ENCODE measurements around the gene SPATA9. TPM values are rescaled to one million over a fixed set of nuclear protein-coding genes. Genes with fewer than 3 reads are reported as not detected.
"Not testable (repeated sequence)": the region's sequence is repeated elsewhere in the genome, so short reads cannot be mapped to it uniquely, and the experiment has no call there.

Gene SPATA9
- total RNA-seq, 1 donor from 2014 or later = 0.78 TPM

DNA sequence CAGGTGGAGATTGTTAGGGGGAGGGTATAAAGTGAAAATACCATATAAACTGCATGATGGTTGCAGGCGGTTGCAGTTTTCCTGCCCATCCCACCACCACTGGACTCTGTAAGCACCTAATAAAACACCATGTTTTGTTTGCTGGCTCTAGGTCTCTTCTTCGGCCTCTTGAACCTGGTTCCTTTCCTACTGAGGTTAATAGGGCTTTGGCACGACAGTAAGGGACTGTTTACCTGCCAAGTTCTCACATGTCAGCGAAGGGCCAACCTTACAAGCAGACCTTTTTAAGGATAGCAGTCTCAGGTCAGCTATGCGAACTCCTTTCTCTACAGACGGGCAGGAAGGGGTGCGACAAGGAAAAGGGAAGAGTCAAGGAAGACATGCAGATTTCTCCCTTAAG lies 39.6 kb downstream of the SPATA9 start:
- no peak for DNase-seq

DNA sequence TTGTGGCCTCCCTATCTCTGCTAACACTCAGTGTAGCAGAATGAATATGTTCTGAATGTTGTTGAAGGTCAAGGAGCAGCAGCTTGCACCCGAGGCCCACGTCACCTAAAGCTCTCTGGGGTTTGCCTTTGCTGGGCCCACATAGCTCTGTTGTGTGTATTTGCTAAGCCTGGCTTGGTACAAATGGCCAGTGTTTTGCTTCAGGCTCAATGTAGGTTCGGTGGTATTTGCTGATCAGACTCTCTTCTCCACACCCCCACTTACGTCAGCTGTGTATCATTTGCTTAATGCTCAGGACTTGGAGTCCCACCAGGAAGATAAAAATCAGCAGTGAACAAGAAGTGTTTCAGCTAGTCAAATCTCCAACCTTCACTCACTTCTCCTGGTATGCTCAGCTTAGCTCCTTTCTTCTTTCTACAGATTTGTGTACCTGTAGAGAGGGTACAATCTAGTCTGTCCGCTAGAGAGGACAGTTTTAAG lies 41.0 kb downstream of the SPATA9 start:
- DNase-seq = no peak

DNA sequence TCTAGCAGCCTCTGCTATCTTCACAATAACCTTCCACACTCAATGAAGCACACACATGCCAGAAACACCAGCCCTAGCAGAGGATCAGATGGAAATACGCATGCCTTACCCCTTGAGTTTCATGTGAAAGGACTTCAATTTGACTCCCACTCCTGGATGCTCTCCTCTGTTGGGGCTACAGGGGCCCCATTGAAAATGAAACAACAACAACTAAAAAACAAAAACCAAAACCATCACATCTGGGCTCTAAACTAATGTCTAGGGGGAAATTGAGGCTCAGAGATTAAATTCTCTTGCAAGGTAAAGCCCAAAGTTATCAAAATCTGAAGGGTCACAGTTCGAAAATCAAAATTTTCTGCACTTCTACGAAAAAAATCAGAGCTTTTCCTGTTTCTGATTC lies 44.2 kb downstream of the SPATA9 start:
- no peak for DNase-seq

DNA sequence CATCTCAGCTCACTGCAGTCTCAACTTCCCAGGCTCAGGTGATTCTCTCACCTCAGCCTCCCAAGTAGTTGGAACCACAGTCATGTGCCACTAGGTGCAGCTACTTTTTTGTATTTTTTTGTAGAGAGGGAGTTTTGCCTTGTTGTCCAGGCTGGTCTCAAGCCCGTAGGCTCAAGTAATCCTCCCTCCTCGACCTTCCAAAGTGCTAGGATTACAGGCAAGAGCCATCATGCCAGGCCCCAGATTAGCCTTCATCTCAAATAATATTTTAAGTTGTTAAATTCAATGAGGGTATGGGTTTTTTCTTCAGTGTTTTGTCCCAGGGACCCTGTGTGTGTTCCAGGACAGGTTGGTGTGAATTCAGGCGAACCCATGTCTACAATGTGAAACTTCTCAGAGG lies 48.7 kb downstream of the SPATA9 start:
- no peak for DNase-seq

DNA sequence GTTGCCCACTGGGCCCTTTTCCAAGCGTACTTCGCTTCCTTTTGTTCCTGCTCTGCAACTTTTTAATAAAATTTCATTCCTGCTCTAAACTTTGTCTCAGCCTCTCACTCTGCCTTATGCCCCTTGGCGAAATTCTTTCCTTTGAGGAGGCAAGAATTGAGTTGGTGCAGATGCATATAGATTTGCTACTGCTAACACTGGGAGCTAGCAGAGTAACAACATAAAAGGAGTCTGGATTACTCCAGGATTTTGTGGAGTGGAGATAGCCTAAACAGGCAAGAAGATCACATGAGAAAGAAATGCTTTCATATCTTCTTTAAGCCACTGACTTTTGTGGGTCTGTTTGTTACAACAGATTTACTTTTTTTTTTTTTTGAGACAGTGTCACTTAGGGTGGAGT lies 49.1 kb downstream of the SPATA9 start:
- no peak for DNase-seq

DNA sequence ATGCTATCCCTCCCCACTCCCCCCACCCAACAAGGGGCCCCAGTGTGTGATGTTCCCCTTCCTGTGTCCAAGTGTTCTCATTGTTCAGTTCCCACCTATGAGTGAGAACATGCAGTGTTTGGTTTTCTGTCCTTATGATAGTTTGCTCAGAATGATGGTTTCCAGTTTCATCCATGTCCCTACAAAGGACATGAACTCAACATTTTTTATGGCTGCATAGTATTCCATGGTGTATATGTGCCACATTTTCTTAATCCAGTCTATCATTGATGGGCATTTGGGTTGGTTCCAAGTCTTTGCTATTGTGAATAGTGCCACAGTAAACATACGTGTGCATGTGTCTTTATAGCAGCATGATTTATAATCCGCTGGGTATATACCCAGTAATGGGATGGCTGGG lies 49.8 kb downstream of the SPATA9 start:
- not testable (repeated sequence) for DNase-seq

DNA sequence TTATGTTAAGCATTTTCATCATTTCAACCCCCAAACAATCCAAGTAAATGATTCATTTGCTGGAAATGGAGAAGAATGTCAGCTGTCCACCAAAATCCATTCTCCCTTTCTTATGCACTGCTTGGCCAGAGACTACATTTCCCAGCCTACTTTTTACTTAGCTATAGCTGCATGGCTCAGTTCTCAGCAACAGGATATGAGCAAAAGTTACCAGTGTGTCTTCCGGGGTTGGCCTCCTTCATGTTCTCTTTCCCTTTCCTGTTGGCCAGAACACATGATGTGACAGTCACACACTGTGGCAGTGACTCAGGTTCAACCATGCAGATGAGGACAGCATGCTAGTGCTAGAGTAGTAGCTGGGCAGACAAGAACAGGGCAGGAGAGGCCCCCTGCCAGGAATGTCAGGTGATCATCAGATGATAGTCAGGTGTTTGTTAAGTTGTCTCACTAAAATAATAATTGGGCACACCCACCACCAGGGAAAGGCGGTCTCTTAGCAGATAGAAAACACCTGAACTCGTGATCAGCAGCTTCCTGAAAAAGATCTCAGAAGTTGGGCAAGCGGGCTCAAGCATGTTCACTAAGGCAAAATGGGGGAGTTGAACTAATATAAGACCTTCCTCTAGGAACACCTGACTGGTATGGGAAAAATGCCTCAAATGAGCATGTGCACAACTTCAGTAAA lies 50.7 kb downstream of the SPATA9 start:
- no peak for DNase-seq

DNA sequence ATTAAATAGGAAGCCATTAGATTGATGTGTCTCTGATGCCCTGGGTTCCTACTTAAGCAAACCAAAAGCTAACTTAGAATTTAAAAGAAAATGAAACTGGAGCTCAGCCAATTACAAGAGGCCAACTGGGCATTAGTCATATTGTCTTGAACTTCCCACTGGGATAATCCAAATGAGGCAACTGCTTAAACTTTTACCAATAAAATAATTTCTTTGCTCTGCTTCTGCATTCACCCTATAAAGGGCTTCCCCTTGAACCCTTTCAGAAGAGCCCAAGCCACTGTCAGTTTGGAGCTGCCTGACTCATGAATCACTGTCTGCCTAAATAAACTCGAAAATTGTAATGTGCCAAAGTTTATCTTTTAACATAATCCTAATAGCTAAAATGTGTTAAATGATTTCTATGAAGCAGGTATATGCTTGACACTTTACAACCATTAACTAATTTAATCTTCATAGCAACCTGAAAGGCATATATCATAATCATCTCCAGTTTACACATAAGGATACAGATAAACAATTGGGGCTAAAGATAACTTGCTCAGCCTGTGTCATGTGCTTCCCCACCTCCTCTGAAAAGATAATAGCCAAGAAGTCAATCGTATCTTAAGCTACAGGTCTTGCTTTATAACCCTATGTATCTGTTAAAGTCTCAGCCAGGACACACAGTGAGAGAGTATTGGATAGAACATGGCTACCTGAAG lies 51.4 kb downstream of the SPATA9 start:
- DNase-seq = no peak

DNA sequence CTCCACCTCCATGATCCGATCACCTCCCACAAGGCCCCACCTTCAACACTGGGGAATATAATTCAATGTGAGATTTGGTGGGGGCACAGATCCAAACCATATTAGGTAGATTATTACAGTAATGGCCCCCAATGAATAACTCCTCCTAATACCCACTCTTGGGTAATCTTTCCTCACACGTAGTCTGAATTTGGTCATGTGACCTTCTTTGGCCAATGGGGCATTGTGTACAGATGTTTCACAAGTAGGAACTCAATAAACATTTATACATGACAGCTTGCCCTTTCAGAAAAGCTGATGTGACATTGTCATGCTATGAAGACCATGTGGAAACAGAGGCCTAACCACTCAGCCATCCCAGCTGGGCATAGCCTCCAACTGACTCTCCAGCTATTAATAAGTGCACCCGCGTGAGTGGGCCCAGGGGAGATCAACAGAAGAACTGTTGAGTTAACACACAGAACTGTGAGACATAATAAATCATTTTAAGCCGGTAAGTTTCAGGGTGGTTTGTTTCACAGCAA lies 52.3 kb downstream of the SPATA9 start:
- DNase-seq = no peak

DNA sequence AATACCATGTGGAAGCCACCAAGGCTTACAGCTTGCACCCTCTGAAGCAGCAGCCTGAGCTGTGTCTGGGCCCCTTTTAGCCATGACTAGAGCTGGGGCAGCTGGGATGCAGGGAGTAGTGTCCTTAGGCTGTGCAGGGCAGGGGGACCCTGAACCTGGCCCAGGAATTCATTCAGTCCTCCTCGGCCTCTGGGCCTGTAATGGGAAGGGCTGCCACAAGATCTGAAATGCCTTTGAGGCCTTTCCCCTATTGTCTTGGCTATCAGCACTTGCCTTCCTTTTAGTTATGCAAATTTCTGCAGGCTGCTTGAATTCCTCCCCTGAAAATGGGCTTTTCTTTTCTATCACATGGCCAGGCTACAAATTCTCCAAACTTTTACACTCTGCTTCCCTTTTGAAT lies 53.9 kb downstream of the SPATA9 start:
- DNase-seq = no peak

DNA sequence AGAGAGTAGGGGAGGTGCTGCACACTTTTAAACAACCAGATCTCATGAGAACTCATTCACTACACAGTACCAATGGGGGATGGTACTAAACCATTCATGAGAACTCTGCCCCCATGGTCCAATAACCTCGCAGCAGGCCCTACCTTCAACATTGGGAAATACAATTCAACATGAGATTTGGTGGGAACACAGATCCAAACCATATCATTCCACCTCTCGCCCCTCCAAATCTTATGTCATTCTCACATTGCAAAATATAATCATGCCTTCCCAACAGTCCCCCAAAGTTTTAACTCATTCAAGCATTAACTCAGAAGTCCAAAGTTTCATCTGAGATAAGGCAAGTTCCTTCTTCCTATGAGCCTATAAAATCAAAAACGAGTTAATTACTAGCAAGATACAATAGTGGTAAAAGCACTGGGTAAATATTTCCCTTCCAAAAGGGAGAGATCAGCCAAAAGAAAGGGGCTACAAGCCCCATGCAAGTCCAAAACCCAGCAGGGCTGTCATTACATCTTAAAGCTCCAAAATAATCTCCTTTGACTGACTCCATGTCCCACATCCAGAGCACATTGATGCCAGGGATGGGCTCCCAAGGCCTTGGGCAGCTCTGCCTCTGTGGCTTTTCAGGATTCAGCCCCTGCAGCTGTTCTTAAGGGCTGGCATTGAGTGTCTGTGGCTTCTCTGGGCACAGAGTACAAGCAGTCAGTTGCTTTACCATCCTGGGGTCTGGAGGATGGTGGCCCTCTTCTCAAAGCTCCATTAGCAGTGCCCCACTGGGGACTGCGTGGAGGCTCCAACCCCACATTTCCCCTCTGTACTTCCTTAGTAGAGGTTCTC lies 54.6 kb downstream of the SPATA9 start:
- no peak for DNase-seq

DNA sequence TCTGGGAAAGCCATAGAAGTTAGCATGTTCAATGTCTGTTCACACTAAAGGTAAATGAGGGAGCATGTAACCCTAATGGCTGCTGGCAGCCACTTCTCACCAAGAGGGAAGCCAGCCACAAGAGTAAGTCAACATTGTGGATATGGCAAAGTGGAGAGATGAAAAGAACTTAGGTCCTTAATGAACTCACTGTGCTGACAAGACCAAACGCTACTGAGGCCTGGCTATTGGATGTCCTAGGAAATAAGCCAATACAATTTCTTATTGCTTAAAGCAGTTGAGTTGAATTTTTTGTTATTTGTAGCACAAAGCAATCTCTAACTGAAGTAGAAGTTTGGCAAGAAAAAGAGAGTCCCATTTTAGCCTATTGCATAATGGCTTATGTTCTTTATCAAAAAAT lies 56.1 kb downstream of the SPATA9 start:
- no peak for DNase-seq

DNA sequence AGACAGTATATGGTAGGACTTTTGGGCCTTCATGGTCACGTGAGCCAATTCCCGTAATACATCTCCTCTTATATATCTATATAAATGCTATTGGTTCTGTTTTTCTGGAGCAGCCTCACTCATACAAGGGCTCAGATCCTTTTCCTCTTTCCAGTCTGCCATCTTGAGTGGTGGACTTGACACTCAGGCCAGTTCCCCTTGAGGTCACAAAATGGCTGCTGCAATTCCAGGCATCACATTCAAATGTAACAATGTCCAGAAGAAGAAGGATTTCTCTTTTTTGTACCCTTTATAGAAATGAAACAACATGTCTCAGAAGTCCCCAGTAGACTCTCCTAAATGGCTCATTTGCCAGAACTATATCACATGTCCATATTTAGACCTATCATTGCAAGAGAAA lies 58.4 kb downstream of the SPATA9 start:
- DNase-seq = no peak

DNA sequence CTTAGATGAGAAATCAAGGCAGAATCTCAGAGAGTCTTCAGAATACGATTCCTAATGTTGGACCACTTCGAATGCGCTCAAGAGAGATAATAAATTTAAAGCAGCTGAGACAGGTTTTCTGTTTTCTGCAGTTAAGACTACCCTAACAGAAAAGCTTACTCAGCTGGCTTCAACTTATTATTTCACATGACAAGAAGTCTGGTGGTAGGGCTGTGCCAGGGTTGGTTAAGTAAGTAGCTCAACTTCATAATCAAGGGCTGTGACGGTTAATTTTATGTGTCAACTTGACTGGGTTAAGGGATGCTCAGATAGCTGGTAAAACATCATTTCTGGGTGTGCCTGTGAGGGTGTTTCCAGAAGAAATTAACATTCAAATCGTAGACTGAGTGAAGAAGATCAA lies 59.1 kb downstream of the SPATA9 start:
- no peak for DNase-seq

DNA sequence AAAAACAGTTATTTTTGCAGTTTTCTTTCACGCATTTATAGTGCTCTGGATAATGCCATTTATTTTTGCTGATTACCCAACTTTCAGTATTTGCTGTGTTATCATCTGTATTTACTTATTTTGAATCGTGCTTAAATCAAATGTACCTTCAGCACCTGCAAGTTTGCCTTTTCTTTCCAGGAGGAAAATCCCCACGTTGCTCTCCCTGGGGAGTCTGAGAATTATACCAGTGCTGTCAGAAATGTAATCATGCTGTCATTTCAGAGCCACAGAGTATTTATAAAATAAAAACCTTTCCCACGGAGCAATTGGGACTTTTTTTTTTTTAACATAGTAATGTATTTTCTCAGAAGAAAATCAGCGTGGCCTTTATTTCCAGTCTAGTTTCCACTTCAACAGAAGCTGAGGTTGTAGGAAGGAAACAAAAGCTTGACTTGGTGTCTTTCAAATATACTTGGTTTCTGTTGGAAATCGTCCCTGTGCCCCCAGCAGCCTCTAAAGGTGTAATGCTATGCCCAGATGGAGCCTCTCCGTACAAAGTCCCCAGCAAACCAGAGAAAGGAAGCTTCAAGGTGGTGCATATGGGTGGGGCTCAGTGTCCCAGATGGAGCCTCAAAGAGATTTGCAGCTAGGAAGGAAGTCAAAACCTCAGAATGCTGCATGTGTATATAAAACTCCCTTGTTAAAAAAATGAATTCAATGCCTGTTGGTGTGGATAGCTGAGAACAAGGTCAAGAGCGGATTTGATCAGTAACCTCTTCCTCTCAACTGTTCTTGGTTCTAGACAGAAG lies 60.8 kb downstream of the SPATA9 start:
- DNase-seq = peak; percentile 12

DNA sequence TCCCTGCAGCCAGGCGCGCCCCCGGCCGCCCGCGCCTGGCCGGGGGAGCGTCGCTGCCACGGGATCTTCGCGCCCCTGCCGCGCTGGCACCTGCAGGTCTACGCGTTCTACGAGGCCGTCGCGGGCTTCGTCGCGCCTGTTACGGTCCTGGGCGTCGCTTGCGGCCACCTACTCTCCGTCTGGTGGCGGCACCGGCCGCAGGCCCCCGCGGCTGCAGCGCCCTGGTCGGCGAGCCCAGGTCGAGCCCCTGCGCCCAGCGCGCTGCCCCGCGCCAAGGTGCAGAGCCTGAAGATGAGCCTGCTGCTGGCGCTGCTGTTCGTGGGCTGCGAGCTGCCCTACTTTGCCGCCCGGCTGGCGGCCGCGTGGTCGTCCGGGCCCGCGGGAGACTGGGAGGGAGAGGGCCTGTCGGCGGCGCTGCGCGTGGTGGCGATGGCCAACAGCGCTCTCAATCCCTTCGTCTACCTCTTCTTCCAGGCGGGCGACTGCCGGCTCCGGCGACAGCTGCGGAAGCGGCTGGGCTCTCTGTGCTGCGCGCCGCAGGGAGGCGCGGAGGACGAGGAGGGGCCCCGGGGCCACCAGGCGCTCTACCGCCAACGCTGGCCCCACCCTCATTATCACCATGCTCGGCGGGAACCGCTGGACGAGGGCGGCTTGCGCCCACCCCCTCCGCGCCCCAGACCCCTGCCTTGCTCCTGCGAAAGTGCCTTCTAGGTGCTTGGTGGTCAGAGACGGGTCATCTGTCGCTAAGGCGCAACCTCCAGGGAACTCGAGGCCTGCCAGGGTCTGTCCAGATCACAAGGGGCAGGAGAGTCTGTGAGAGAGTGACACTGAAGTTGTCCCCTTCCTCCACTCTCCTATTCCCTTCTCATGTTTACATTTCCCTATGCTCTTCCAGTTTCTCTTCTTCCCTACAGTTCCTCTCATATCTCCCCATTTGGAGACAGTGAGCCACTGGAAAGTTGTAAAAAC lies 61.6 kb downstream of the SPATA9 start:
- DNase-seq = no peak

DNA sequence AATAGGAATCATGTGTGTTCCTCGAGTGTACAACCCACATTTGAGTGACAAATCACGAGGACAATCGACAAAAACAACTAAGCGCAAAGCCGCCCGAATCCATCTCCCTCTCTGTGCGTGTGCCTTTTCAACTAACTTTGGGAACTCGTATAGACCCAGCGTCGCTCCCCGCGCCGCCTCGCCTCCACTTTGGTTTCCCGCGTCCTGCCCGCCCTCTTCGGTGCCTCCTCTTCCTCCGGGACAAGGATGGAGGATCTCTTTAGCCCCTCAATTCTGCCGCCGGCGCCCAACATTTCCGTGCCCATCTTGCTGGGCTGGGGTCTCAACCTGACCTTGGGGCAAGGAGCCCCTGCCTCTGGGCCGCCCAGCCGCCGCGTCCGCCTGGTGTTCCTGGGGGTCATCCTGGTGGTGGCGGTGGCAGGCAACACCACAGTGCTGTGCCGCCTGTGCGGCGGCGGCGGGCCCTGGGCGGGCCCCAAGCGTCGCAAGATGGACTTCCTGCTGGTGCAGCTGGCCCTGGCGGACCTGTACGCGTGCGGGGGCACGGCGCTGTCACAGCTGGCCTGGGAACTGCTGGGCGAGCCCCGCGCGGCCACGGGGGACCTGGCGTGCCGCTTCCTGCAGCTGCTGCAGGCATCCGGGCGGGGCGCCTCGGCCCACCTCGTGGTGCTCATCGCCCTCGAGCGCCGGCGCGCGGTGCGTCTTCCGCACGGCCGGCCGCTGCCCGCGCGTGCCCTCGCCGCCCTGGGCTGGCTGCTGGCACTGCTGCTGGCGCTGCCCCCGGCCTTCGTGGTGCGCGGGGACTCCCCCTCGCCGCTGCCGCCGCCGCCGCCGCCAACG lies 62.5 kb downstream of the SPATA9 start, which contains the start of gene GPR150:
Gene GPR150, plus strand, starts transcription at position 58 of the 840 bp plus-strand sequence. Its CDS starts 189 bp downstream, at position 247.
- peak; percentile 56 for DNase-seq

DNA sequence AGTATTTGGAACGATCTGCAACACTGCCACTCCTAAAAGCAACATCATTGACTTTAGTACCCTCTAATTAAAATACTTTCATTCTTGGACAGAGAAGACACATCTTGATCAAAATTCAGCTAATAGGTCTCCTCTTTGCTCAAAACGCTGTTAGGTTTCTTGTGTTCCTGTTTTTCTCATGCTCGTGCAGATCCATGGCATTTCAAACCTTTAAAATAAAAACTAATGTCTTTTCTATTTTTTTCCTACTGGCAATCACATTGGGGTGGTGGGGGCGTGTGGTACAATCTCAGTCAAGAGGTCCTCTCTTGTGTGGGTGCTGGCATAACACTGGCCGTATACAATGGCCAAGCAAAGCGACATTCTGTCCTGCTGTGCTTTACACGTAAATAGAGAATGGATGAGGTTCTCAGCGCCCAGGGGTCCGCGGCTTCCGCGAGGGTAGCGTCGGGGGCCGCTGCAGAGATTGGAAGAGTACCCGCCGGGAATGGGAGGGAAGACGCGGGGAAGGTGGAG lies 63.2 kb downstream of the SPATA9 start:
- DNase-seq = no peak

DNA sequence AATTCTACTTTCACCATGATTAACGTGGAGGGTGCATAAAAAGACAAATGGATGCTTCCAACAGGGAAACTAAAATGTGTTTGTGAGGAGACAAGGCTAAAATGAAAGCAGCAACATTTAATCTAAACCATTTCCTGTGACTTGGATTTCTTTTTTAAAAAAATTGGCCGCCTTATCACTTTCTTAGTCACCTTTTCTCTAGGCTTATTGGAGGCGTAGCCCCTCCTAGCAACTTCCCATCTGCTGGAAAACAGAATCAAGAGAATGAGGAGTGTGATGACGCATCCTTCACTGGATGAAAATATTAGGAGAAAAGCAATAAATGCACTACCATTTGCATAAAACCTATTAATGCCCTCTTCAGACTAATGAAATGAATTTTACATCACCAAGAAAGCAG lies 63.7 kb downstream of the SPATA9 start:
- DNase-seq = no peak
